Small intestine (tissue), 7 donors: ENCODE data around the gene LMO1. TPM values are rescaled to one million over a fixed set of nuclear protein-coding genes. Genes with fewer than 3 reads are reported as not detected.

Experiments
- DNase-seq, 2 donors: peaks; one replicate each; pipeline versions ENCODE4 v3.0.0 to v3.0.0-alpha.2; 2013
- FAIRE-seq: peaks from 2 replicates; lab custom pipeline; 2012; peaks lifted over from hg19 to GRCh38; lab: Jason Lieb, UNC
- H3K27ac ChIP-seq, 3 donors: one replicate each; pipeline ENCODE4 v1.5.1; 2013; ENCODE audit warnings: low read length in 2 of 3, mild to moderate bottlenecking in 2 of 3, control low read depth in 1 of 3, inconsistent platforms in 1 of 3, low read depth in 1 of 3, moderate library complexity in 1 of 3
- H3K27me3 ChIP-seq, 3 donors: one replicate each; pipeline ENCODE4 v1.6.1; 2013; ENCODE audit warnings: low read length in 3 of 3, inconsistent platforms in 1 of 3; ENCODE audit not compliant: control insufficient read depth in 3 of 3, insufficient read depth in 3 of 3
- H3K36me3 ChIP-seq, 3 donors: one replicate each; pipeline ENCODE4 v1.6.1; 2013; ENCODE audit warnings: low read length in 3 of 3, inconsistent platforms in 1 of 3, low read depth in 1 of 3, mild to moderate bottlenecking in 1 of 3, moderate library complexity in 1 of 3; ENCODE audit not compliant: control insufficient read depth in 3 of 3, insufficient read depth in 2 of 3
- H3K4me1 ChIP-seq, 3 donors: one replicate each; pipeline ENCODE4 v1.6.1; 2013; ENCODE audit warnings: low read length in 2 of 3, inconsistent platforms in 1 of 3, low read depth in 1 of 3, mild to moderate bottlenecking in 1 of 3, moderate library complexity in 1 of 3; ENCODE audit not compliant: control insufficient read depth in 3 of 3, insufficient read depth in 2 of 3
- H3K4me3 ChIP-seq, 3 donors: one replicate each; pipeline ENCODE4 v1.5.1; 2013; ENCODE audit warnings: low read length in 3 of 3, control low read depth in 1 of 3, inconsistent platforms in 1 of 3, low read depth in 1 of 3, mild to moderate bottlenecking in 1 of 3, moderate library complexity in 1 of 3
- H3K9me3 ChIP-seq, 2 donors: one replicate each; pipeline ENCODE4 v1.6.1; 2013; ENCODE audit warnings: low read depth in 1 of 2, low read length in 1 of 2; ENCODE audit not compliant: control insufficient read depth in 2 of 2, insufficient read depth in 1 of 2
- WGBS, 3 donors: extraction: QIAGEN DNeasy Blood & Tissue Kit; methylation state at CpG; one replicate each; pipeline ENCODE4 v1.1.7; 2013; 5-methylcytosine and 5-hydroxymethylcytosine counted together
- polyA plus RNA-seq, 4 donors: library from polyadenylated mRNA; stranded (reverse) in 3 of 4; unstranded in 1 of 4; fragments of 200-250 nt in 3 of 4; fragments of 120-200 nt in 1 of 4; gene quantifications; one replicate each; pipeline versions ENCODE4 v1.2.1 to v1.2.3, GENCODE V29; 2013
- donor health status: healthy with polysubstance abuse.
- donor health status: control.
- donor health status: control.
- donor health status: Bipolar disorder and iron deficiency.
- donor health status: healthy.

LMO1 gene
- polyA plus RNA-seq, 4 donors: 0.04 TPM; not detected in 3

DNA sequence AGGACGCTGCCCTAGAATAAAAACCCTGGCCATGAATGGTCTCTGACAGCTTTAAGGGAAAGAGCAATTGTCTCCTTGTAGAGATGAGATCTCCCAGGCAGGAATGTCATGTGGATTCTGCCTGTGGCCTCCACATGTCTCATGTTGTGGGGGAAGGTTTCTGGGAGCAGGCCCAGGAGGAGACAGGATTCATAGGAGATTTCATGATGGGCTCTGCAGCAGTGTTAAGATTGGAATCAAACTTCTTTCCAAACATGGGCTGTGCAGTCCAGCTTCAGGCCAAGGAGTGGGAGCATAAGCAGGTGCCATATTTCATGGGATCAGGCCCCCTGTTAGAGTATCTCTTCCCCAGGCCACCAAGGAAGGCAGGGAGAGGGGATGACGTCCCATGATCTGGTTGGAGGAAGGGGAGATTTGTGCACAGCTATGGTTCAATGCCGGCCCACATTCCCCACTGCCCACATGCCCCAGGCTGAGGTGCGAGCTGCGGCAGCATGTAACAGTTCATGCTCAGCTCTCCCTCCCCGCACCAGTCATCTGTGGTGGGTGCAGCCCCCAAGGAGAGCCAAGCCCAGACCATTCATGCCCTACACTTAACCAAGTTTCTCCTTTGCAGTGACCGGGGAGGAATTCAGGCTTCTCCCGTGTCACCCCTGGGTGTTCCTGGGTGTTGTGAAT, 42.5 kb downstream of the LMO1 start:
- H3K9me3 ChIP-seq: no peaks in the 10 kb centered on the region
- peaks cover 0 to 5% (median 0%) of the 10 kb centered on the region in 3 donors for H3K4me1 ChIP-seq
- H3K27me3 ChIP-seq: peaks cover 0 to 5% (median 0%) of the 10 kb centered on the region in 3 donors
- 81 to 91% (median 83%) methylated on average over 8 of the region's 8 CpGs for WGBS, 3 donors
- FAIRE-seq (no peak), DNase-seq (no peak)
- H3K27ac ChIP-seq: no peak overlapping the region
- H3K4me3 ChIP-seq: no peak overlapping the region
- H3K36me3 ChIP-seq: no peaks in the 10 kb centered on the region

- H3K27me3 ChIP-seq: peaks cover 0 to 8% (median 0%) of the 10 kb centered on the region in 3 donors
- no peak overlapping the region for H3K4me3 ChIP-seq
- DNase-seq (no peak), FAIRE-seq (no peak)
- H3K9me3 ChIP-seq: no peaks in the 10 kb centered on the region
- 75 to 85% (median 76%) methylated on average over 11 of the region's 11 CpGs for WGBS, 3 donors
- H3K4me1 ChIP-seq: peaks cover 0 to 5% (median 0%) of the 10 kb centered on the region in 3 donors
- no peak overlapping the region for H3K27ac ChIP-seq
- H3K36me3 ChIP-seq: no peaks in the 10 kb centered on the region
Observed at GRCh38 chr11:8220261-8221045, 43.2 kb downstream of the LMO1 start.

- no peak for FAIRE-seq
Observed at GRCh38 chr11:8219257-8220021, 44.2 kb downstream of the LMO1 start.

GRCh38 chr11:8218840-8219239, 44.8 kb downstream of the LMO1 start:
- FAIRE-seq (no peak), DNase-seq (no peak)
- Histone ChIP-seq H3K4me3 (no peak overlapping the region), H3K27me3 (peaks cover 0 to 8% (median 0%) of the 10 kb centered on the region in 3 donors), H3K4me1 (peaks cover 0 to 5% (median 0%) of the 10 kb centered on the region in 3 donors), H3K36me3 (no peaks in the 10 kb centered on the region), H3K9me3 (no peaks in the 10 kb centered on the region), H3K27ac (no peak overlapping the region)
- 69 to 82% (median 77%) methylated on average over 10 to 11 of the region's 11 CpGs for WGBS, 3 donors

More at GRCh38 chr11:8219257-8220021, 44.2 kb downstream of the LMO1 start:
- Histone ChIP-seq H3K9me3 (no peaks in the 10 kb centered on the region), H3K27ac (no peak overlapping the region), H3K4me1 (peaks cover 0 to 5% (median 0%) of the 10 kb centered on the region in 3 donors), H3K27me3 (peaks cover 0 to 8% (median 0%) of the 10 kb centered on the region in 3 donors), H3K4me3 (no peak overlapping the region), H3K36me3 (no peaks in the 10 kb centered on the region)
- peak; percentile 50 to 53 for DNase-seq
- 69 to 82% (median 74%) methylated on average over 16 of the region's 16 CpGs for WGBS, 3 donors

DNA sequence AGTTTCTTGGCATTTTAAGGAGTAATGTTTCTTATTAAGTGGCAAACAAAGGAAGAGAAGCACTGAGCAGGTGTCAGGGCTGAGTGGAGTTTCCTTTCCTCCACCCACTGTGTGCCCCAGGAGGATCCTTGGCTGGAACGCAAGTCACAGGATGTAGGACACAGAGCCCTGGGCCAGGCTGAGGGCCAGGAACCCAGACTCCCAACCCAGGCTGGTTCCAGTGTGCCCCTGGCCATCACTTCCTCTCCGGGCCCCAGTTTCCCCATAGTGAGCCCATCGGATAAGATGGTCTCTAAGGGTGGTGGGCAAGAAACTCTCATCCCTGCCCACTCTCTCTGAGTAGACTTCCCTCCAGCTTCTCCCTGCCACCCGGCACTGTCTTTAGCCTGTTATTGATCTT, 45.3 kb downstream of the LMO1 start:
- H3K9me3 ChIP-seq: no peaks in the 10 kb centered on the region
- 68 to 81% (median 71%) methylated on average over 4 of the region's 4 CpGs for WGBS, 3 donors
- DNase-seq (no peak), FAIRE-seq (no peak)
- no peak overlapping the region for H3K27ac ChIP-seq
- H3K4me3 ChIP-seq: no peak overlapping the region
- H3K36me3 ChIP-seq: no peaks in the 10 kb centered on the region
- H3K27me3 ChIP-seq: peaks cover 0 to 9% (median 0%) of the 10 kb centered on the region in 3 donors
- H3K4me1 ChIP-seq: peaks cover 0 to 5% (median 0%) of the 10 kb centered on the region in 3 donors

GRCh38 chr11:8217926-8218325, 45.8 kb downstream of the LMO1 start:
- WGBS, 3 donors: 77 to 83% (median 82%) methylated on average over 11 of the region's 11 CpGs

DNA sequence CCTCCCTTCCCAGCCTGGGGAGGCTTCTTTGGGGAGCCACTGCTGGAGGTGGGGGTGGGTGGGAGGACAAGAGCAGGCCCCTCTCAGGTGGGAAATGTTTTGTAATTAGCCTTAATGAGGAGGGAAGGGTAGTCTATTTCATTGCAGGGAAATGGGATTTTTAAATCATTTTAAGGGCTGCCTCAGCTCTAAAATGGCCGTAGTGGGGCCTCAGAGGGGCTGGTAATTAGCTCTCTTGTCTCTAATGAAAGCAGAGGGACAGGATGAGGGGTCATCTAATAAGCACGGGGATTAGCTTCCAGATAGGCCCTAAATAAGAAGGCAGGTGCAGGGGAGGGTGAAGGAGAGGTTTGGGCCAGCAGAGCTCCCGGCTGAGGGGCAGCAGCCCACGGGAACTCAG, 46.5 kb downstream of the LMO1 start:
- no peak overlapping the region for H3K27ac ChIP-seq
- WGBS, 3 donors: 70 to 74% (median 72%) methylated on average over 4 of the region's 4 CpGs
- peaks cover 0 to 5% (median 0%) of the 10 kb centered on the region in 3 donors for H3K4me1 ChIP-seq
- FAIRE-seq: no peak
- no peak overlapping the region for H3K4me3 ChIP-seq
- H3K9me3 ChIP-seq: no peaks in the 10 kb centered on the region
- peaks cover 0 to 10% (median 0%) of the 10 kb centered on the region in 3 donors for H3K27me3 ChIP-seq
- DNase-seq: no peak
- no peaks in the 10 kb centered on the region for H3K36me3 ChIP-seq

More at GRCh38 chr11:8217926-8218325, 45.8 kb downstream of the LMO1 start:
- DNase-seq (no peak), FAIRE-seq (no peak)
- Histone ChIP-seq H3K9me3 (no peaks in the 10 kb centered on the region), H3K4me3 (no peak overlapping the region), H3K27ac (no peak overlapping the region), H3K27me3 (peaks cover 0 to 9% (median 0%) of the 10 kb centered on the region in 3 donors), H3K36me3 (no peaks in the 10 kb centered on the region), H3K4me1 (peaks cover 0 to 5% (median 0%) of the 10 kb centered on the region in 3 donors)

DNA sequence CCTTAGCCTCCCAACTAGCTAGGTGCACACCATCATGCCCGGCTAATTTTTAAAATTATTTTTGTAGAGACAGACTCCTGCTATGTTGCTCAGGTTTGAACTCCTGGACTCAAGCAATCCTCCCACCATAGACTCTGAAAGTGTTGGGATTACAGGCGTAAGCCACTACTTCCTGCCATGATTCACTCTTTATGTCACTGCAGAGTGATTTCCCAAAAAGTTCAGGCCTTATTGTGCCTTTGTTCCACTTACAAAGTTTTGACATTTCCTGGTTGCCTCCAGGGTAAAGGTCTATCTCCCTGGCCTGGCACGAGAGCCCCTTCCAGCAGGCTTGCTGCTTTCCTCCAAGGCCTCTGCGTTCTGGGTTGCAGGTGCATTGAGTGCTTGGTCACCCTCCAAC, 50.3 kb downstream of the LMO1 start:
- no peak overlapping the region for H3K4me3 ChIP-seq
- H3K27me3 ChIP-seq: peaks cover 0 to 13% (median 4%) of the 10 kb centered on the region in 3 donors
- H3K36me3 ChIP-seq: no peaks in the 10 kb centered on the region
- WGBS, 3 donors: 31 to 65% (median 48%) methylated on average over 4 of the region's 4 CpGs
- DNase-seq (no peak), FAIRE-seq (no peak)
- no peaks in the 10 kb centered on the region for H3K4me1 ChIP-seq
- no peaks in the 10 kb centered on the region for H3K9me3 ChIP-seq
- no peak overlapping the region for H3K27ac ChIP-seq
